Activated T-helper 1 cell treated with anti-CD3 and anti-CD28 coated beads, Interleukin-2, amount 50 U/mL, for 16 hours (primary cell): ENCODE data around the gene FGD6.
"Not testable (repeated sequence)": the region's sequence is repeated elsewhere in the genome, so short reads cannot be mapped to it uniquely, and the experiment has no call there.

Experiments
- DNase-seq, 2 donors: peaks; one replicate each; pipeline ENCODE4 v3.0.0-alpha.2; 2020; ENCODE audit warnings: low read depth in 1 of 2, low spot score in 1 of 2

Gene FGD6

GRCh38 chr12:95130096-95130495, 87.2 kb downstream of the FGD6 start:
- no peak for DNase-seq

DNA sequence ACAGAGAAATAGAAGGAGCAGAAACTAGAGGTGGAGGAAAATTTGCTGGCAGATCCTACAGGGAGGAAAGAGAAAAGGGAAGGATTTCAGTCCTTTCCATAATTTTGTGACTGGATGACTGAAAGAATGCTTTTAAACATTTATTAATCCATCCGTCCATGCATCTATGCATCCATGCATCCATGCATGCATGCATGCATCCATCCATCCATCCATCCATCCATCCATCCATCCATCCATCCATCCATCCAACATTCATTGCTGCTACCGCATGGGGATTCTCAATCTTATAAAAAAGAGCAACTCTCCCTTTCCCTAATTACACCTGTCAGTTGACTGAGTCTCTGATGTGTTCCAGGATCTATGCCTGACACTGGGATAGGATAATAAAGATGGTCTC, 88.2 kb downstream of the FGD6 start:
- no peak for DNase-seq

DNA sequence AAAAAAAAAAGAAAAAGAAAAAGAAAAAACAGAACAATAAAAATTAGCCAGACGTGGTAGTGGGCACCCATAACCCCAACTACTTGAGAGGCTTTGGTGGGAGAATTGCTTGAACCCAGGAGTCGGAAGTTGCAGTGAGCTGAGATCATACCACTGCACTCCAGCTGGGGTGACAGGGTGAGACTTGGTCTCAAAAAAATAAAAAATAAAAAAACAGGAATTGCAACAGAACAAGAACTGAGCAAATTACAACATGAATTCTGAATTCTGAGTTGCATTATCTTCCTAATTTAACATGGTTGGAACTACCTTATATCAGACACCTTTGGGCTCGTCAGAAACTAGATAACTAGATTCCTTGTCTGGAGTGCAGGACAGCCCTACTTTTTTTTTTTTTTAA, 90.5 kb downstream of the FGD6 start:
- no peak for DNase-seq

GRCh38 chr12:95126076-95126475, 91.2 kb downstream of the FGD6 start:
- no peak for DNase-seq

- DNase-seq: no peak
Observed at GRCh38 chr12:95124106-95124505, 93.2 kb downstream of the FGD6 start.

DNA sequence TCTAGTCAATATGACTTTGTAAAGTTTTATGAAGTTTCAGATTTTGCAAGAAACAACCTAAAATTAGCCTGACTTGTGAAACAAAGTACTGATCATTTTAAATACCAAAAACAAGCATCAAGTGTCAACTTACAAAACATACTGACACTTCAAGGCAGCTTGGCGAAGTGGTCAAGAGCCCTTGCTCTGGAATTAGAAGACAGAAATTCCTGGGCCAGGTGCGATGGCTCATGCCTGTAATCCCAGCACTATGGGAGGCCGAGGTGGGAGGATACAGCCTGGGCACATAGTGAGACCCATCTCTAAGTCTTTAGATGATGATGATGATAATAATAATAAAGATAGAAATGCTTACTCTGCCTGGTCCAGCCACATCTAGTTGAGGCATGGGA, 98.5 kb downstream of the FGD6 start:
- no peak for DNase-seq

DNA sequence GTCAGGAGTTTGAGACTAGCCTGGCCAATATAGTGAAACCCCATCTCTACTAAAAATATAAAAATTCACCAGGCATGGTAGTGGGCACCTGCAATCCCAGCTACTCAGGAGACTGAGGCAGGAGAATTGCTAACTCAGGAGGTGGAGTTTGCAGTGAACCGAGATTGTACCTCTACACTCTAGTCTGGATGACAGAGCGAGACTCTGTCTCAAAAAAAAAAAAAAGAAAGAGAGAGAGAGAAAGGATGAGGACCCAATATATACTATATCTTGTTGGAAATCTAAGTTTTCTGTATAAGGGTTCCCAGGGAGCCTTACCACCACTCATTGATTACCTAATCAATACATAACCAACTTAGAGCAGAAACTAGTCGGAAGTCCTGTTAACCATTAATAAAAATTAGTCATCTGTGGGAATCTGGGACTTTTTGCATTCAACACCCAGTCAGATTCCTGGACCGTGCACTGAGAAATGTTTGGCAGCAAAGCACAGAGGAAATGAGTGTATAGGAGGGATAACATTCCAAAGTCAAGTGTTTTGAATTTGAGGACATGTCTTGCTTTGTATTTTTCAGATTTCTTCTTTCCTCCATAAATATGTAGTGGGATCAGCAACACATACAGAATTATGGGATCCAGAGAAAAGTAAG, 99.0 kb downstream of the FGD6 start:
- DNase-seq: no peak

DNA sequence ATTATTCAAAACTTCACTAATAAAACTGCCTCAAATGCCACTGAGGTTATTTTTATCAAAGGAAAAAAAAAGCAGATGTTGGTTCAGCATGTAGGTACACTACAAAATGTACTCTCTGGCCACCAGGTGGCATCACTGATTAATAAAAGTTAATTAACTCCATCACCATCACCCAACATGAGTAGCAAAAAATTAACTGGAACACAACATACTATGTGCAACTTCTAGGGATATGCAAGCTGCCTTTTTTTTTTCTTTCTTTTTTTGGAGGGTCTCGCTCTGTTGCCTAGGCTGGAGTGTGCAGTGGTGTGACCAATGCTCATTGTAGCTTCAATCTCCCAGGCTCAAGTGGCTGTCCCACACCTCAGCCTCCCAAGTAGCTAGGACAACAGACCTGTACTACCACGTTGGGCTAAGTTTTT, 100.1 kb downstream of the FGD6 start:
- peak; percentile 9 to 21 for DNase-seq

DNA sequence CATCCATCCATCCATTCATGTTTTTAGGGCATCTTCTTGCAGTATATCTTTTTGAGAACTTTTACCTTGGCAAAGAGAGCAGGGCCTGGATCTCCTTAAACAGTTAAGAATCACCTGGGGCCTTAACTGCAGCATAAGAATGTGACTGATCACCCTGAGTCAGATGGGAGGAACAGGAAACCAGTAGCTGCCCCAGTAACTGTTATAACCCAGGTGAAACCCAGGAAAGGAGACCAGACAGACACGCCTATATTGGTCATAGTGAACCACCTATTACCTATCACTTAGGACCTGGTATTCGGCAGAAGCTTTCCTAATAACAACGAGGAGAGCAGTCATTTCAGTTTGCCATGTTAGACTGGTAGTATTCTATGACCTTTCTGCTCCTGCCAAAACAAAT, 100.5 kb downstream of the FGD6 start:
- no peak for DNase-seq

DNA sequence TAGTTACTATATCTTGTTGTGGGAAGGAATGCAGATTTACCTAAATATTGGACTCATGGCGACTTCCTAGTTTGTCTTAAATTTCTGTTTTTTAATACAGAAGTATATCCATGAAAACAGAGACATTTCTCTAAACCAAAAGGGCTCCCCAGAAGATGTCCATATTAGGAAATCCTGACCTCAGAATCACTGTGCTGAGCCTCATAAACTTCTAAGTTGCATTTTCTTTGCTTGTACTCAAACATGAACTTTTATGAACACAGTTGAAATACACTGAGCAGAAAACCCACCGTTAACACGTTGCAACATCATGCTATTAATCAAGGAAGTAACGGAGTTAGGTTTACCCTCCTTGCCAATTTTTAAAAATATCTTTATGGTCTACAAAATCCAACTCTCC, 100.9 kb downstream of the FGD6 start:
- no peak for DNase-seq

GRCh38 chr12:95115641-95116040, 101.6 kb downstream of the FGD6 start:
- DNase-seq: no peak

DNA sequence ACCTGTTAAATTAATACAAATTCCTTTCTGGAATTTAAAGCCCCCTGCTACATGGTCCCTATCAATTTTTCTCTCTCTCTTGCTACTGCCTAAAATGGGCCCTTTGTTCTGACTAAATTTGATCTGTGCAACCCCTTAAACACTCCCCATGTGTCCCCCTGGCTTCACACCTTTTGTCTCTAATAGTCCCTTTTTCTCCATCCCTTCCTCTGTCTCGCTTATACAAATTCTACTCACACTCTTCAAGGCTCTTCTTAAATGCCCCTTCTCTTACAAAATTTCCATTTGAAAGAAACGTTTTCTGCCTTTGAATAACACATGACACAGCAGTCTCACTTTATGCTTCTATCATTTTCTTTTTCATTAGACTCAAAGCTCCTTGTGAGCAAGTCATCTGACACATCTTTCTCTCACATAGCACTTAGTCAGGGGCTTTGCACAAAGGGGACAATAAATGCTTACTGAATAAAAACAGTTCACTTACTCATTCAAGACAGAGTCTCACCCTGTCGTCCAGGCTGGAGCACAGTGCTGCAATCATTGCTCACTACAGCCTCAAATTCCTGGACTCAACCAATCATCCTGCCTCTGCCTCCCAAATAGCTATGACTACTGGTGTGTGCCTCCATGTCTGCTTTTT, 102.4 kb downstream of the FGD6 start:
- no peak for DNase-seq

DNA sequence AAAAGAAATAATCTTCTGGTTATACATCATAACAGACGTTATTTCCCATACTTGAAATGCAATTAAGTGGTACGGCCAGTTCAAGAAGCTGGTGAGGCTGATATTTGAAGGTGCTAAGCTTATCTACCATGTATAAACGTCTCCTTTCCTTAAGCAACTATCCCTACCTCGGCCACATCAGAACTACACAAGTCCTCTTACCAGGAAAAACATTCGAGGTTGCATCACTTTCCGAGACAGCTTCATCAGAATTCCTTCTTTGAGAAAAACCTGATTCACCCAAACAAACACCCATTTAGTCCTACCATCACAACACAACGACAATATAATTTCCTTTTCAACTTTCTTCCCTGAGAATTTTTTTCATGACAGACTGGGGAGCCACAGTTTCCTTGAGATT, 109.9 kb downstream of the FGD6 start:
- no peak for DNase-seq

GRCh38 chr12:95105540-95105939, 111.7 kb downstream of the FGD6 start:
- DNase-seq: no peak

DNA sequence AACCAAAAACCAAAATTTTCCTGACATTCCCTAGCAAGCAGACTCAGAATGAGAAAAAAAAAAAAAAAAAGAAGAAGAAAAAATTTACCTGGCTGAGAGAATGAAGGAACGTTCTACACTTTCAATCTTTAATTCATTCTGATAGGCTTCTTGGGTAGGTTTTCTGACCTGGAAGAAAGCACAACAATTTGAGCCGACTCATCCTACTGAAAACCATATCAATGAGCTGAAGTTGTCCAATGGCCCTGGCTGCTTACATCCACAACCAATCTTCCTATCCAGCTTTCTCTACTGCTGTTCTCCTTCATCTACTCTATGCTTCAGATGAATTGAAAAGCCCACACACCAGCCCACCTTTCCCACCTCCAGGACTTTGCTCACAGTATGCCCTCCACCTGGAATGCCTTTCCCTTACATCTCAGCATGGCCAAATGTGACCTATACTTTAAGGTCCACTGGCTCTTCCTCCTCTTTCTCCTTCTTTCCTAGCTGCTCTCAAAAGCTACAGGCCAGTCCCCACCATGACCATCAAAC, 112.3 kb downstream of the FGD6 start:
- DNase-seq: no peak

GRCh38 chr12:95102916-95103671, 114.2 kb downstream of the FGD6 start:
- peak in 1 of 2 donors; percentile 5 for DNase-seq

DNA sequence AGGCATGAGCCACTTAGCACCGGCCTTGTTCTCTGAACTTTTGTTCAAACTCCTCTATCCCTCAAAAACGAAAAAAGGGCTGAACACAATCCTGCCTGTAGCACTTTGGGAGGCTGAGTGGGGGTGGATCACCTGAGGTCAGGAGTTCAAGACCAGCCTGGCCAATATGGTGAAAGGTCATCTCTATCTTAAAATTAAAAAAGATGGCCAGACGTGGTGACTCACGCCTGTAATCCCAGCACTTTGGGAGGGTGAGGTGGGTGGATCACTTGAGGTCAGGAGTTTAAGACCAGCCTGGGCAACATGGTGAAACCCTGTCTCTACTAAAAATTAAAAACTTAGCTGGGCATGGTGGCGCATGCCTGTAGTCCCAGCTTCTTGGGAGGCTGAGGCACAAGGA, 115.3 kb downstream of the FGD6 start:
- not testable (repeated sequence) for DNase-seq

DNA sequence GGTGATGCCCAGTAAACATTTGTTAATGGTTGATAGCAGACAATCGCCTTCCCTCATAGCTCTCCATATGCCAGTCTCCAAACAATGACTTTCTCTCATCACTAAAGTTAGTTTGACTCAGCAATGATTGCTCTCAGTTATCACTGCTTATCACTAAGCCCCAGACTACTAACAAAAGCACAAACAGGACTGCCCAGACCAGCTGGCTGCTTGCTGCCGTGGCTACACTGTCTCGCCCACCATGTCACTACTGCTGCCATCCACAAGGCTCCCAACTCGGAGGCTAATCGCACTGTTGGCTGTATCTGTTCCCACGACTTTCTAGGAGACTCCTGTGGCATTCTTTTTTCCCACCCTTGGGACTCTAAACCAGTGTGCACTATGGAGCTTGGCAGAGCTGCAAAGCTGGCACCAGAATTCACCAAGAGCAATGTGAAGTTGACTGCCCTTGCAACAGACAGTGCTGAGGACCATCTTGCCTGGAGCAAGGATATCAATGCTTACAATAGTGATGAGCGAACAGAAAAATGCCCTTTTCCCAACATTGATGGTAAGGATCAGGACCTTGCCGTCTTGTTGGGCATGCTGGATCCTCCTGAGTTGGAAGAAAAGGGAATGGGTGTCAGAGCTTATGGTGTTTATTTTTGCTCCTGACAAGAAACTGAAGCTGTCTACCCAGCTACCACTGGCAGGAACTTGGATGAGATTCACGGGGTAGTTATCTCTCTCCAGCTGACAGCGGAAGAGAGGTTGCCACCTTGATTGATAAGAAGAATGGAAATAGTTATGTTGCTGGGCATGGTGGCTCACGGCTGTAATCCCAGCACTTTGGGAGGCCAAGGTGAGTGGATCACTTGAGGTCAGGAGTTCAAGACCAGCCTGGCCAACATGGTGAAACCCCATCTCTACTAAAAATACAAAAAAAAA, 116.7 kb downstream of the FGD6 start:
- DNase-seq: no peak

DNA sequence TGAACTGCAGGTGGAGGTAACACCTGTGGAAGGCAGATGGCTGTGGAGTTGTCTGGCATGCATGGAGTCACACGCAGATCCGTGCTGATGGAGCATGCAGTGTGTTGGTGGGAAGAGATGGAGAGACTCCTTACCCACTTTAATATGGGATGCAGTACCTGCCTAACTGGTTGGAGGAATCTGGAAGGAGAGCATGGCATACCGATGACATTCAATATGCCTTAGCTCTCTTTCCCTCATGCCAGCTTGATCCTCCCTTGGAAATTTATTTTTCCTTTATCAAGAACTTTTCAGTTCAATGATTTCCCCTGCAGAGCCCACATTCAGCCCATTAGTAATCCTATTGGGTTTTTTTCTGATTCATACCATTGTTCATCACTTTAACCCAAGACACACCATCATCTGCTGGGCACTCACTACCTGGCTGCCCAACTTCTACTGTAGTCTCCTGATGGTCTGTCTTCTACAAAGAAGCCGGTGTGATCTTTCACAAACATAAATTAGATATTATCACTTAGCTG, 117.9 kb downstream of the FGD6 start:
- DNase-seq: no peak

GRCh38 chr12:95096852-95097251, 120.4 kb downstream of the FGD6 start:
- no peak for DNase-seq

- no peak for DNase-seq
Observed at GRCh38 chr12:95096378-95096777, 120.9 kb downstream of the FGD6 start.
